Dermis blood vessel endothelial cell (primary cell): ENCODE results near the gene KRTAP21-2. TPM values are rescaled to one million over a fixed set of nuclear protein-coding genes. Genes with fewer than 3 reads are reported as not detected.
"Not testable (repeated sequence)": the region's sequence is repeated elsewhere in the genome, so short reads cannot be mapped to it uniquely, and the experiment has no call there.

ENCODE experiments used
- DNase-seq: peaks from one replicate; pipeline ENCODE4 v3.0.0; 2010
- total RNA-seq: library from RNA; depleted of rRNA; stranded (reverse); fragments of >200 nt; gene quantifications from 2 replicates; pipeline ENCODE4 v1.2.3, GENCODE V29; 2014

Gene KRTAP21-2
- total RNA-seq = 0.68 TPM in 1 of 2 replicates, not detected in the other

- DNase-seq = no peak
Observed at GRCh38 chr21:30747159-30747558, at the start of gene KRTAP21-2. TSS of gene KRTAP21-2 (minus strand) at chr21:30747259. CDS start at chr21:30747202, 57 bp downstream.

DNA sequence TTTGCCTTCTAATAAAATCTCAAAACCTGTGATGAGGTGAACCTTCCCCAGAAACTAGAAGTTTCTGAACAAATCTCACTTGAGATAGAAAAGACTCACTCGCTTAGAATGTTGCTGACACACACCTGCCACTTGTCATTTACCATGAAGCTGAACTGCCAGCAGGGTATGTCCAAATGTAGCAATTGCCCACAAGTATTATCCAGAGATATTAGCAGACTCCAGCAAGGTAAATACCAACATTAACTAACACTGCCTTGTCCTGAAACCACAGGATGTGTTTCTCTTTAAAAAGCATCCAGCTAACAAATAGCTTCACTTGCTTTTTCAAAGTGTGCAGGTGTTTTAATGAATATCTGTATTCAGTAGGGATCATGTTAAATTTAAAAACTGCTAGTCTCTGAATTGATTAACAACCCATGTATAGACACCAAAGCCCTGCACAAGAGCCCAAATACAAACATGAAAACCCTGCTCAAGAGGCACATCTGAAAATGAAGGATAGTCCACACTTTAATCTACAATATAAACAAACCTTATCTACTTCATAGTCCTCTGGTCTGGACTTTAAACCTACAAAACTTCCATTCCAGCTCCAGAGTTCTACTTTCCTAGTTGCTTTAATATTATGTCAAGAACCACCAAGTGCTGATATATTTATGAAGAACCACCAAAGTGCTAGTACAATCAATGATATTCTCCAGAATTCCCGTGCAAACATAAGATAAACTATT, 46.7 kb upstream of the KRTAP21-2 start:
- DNase-seq = no peak

DNA sequence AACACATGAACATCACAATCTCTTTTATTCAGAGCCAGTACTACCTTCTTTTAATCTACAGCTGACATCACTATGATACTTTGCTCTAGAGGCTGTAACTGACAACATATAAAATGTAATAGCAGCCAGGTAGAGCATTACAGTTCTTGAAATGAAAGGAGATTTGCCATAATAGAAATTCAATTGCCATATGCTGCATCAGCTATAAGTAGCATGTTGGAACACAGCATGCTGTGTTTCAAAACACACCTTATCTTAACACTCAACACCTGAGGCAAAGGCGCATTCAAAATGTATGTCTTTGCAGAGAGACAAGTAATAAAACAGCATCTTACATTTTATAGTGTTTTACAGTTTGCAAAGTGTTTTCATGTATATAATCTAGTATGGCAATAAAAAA, 32.2 kb upstream of the KRTAP21-2 start:
- DNase-seq = no peak

DNA sequence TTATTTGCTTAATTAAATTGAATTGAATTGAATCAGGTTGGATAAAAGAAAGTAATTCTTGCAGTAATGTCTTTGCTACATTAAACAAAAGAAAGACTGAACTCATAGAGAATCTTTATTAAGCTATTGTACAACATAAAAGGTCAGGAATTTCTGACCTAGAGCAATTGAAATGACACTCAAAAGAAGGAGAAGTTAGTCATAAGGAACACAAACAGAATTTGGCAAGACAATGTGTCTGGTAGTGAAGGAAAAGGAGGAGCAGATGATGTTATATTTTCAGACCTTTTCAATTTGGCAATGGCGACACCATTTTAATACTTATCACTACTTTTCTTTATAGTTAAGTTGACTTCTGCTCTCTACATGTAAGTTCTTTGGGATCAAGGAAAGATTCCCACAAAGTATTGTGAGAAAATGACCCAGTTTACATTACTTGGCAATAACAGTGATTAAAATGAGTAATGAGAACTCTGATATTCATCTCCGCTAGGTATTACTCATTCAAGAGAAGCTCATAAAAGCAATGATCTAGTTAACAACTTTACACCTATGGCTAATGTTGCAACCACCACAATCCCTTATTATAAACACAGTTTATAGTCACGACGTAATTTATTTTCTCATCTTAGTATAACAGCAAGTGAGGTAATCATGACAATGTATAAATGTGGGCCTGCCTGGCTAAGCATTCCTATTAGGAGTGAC, 22.8 kb upstream of the KRTAP21-2 start:
- no peak for DNase-seq

DNA sequence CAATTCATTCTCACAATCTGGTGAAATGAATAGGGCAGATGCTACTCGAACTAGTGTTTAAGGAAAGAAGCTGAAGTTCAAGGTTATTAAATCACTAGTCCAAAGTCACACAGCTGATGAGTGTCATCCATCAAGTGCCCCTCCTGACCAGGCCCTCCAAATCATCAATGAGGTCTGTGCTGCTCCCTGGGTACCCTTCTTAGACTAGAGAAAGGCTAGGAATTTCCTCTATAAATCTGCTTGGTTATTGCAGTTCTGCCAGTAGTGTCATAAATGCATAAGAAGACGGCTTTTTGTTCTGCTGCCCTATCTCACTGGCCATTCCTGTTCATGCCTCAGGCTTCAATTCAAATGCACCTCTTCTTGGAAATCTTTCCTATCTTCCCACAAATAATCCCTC, 13.7 kb upstream of the KRTAP21-2 start:
- DNase-seq = no peak

DNA sequence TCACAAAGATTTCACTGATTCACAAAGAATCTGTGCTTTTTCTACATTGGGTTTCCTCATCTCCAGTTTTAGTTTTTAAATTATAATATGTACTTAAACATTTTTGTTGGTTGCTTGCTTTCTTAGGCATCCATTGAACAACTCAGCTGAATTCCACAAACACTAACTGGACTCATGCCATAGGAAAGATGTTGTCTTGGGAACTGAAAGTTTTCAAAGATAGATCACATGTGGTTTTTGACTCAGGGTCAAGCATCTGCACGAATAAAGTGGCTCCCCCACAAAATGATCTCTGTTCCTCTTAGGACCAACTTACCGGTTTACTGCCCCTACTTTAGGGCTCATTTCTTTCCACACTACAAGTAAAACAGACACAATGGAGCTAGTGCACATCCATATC, 11.2 kb upstream of the KRTAP21-2 start:
- no peak for DNase-seq

DNA sequence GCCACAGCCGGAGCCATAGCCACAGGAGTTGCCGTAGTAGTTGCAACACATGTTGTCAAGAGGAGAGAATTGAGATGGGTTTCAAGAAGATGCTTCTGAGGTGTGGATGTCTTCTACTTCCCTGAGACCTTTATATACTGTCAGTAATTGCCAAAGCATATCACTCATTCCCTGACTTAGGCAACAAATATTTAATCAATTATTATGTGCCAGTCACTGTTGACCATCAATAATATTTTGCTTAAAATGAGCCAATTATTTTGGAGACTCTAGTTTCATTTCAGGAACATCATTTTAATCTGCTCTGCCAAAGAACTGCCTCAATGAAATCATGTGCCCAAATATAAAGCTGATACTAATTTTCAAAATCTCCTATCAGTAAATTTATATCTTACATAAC, 8.3 kb upstream of the KRTAP21-2 start, which contains the start of gene KRTAP21-1:
Gene KRTAP21-1, minus strand, starts transcription at position 101 of the 400 bp plus-strand sequence. Its CDS starts 50 bp downstream, at position 51.
- not testable (repeated sequence) for DNase-seq

- DNase-seq = no peak
Observed at GRCh38 chr21:30740462-30740861, 6.6 kb downstream of the KRTAP21-2 start.

GRCh38 chr21:30733026-30733425, 14.0 kb downstream of the KRTAP21-2 start:
- no peak for DNase-seq

GRCh38 chr21:30726726-30727125, 20.3 kb downstream of the KRTAP21-2 start:
- no peak for DNase-seq

DNA sequence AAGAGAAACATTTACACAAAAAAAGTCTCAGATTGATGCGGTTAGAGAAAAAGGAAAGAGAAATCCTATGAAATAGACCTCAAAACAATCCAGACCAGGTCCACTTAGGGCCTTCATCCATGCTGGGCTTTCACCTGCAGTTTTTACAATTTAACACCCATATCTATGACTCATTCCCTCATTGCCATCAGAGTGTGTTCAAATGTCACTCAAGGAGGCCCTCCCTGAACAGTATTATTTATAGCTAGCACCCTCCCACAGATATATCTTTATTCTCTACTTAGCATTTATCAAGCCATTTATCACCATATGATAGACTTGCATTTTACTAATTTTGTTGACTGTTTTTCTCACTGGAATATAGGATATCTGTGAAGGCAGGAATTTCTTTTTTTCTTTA, 27.7 kb downstream of the KRTAP21-2 start:
- DNase-seq = no peak

DNA sequence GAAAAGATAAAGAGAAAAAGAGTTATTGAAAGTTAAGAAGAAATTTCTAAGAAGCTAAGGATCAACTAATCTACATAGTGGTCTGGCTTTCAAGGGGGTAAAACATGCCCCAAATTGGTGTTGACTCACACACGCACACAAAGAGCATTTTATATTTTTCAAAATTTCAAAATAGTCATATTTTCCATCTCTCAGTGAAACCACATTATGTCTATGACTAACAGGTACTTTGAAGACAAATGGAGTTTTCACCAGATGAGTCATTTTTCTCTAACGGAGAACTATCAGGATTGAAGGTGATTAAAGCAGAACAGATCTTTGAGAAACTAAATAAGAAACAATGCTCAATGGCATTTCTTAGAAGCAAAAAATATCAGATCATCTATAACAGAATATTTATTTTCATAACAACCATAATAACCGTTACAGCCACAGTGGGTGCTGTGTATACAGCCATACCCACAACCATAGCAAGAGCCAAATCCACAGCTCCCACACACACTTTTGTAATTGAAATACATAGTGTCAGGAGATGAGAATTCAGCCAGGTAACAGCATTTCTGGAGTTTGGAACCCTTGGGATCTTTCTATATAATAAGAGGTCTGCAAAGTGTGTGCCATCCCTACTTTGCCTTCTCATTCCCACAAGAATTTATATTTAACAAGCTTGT, 28.7 kb downstream of the KRTAP21-2 start, which contains the start of gene KRTAP21-3:
Gene KRTAP21-3, minus strand, starts transcription at position 539 of the 671 bp plus-strand sequence. Its CDS starts 18 bp downstream, at position 521.
- no peak for DNase-seq

DNA sequence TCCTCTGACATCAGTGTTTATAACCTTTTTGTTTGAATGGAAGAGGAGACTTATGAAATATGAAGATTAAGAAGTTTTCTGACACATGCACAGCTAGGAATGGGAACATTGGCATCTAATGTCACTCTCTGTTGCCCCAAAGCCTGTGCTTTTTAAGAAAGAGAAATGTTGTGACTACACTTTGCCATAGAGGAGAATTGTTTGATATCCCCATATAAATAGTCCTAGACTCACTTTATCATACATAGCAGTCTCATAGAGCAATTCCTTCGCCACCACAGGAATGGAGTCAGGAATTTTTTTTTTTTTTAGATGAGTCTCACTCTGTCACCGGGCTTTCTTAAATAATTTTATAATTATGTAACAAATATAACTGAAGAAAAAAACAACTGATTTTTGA, 30.0 kb downstream of the KRTAP21-2 start:
- DNase-seq = no peak

DNA sequence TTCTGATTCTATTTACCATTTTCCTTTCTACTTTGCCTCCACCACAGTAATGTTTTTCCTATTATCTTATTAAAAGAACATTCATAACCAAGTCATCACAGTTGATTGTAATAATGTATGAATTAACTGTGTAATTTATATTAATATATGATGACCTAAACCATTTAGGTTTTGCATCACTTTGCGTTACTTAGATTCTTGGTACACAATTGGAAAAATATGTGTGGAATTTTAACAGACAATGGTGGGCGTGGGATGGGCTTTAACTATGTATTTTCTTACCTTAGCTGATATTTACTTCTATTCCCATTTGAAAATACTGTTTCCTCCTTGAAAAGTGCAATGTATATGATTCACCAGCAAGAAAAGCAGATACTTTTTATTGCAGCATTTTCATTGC, 32.1 kb downstream of the KRTAP21-2 start:
- no peak for DNase-seq

DNA sequence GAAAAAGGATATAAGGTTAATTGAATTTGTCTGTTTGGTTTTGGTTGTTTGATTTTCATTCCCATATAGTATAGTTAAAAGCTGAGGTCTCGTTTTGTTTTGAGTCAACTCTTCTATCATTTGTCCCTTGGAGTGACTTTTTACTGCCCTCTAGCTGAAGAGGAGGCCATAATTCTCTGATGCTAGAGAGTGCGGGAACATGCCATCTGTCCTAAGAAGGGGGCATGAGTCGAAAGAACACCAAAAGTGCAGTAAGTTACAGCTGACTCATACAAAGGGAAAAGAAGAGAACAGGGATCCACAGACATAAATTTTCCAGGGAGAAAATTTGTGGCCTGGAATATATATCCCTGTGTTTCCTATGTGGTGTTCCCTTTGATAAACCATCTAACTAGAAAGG, 32.6 kb downstream of the KRTAP21-2 start:
- no peak for DNase-seq

- DNase-seq = no peak
Observed at GRCh38 chr21:30713766-30714165, 33.3 kb downstream of the KRTAP21-2 start.

- DNase-seq = no peak
Observed at GRCh38 chr21:30710499-30710898, 36.6 kb downstream of the KRTAP21-2 start.

DNA sequence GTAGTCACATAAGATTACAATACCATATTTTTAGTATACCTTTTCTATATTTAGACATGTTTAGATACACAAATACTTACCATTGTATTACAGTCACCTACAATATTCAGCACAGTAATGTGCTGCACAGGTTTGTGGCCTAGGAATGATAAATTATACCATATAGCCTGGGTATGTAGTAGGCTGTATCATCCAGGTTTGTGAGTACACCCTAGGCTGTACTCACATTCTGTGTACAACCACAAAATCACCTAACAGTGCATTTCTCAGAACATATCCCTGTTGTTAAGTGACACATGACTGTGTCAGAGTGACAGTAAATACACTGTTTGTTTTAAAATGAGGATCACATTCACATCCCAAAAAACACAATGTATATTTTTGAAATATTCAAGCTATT, 39.6 kb downstream of the KRTAP21-2 start:
- no peak for DNase-seq

Other genes starting within 250 kb of the KRTAP21-2 start
- gene KRTAP19-5, start 245.1 kb downstream of the KRTAP21-2 start, total RNA-seq = not detected in 2 replicates
- gene KRTAP19-6, start 205.4 kb downstream of the KRTAP21-2 start, total RNA-seq = not detected in 2 replicates
- gene KRTAP19-7, start 185.9 kb downstream of the KRTAP21-2 start, total RNA-seq = not detected in 2 replicates
- not detected in 2 replicates for gene KRTAP22-2, start 156.9 kb downstream of the KRTAP21-2 start, total RNA-seq
- gene KRTAP6-3, start 154.8 kb downstream of the KRTAP21-2 start, total RNA-seq = not detected in 2 replicates
- not detected in 2 replicates for gene KRTAP6-2, start 148.4 kb downstream of the KRTAP21-2 start, total RNA-seq
- gene KRTAP22-1, start 146.2 kb downstream of the KRTAP21-2 start, total RNA-seq = not detected in 2 replicates
- not detected in 2 replicates for gene KRTAP6-1, start 133.3 kb downstream of the KRTAP21-2 start, total RNA-seq
- gene KRTAP20-1, start 130.8 kb downstream of the KRTAP21-2 start, total RNA-seq = not detected in 2 replicates
- not detected in 2 replicates for gene KRTAP20-4, start 126.6 kb downstream of the KRTAP21-2 start, total RNA-seq
- gene KRTAP20-2, start 112.1 kb downstream of the KRTAP21-2 start, total RNA-seq = not detected in 2 replicates
- gene KRTAP20-3, start 104.4 kb downstream of the KRTAP21-2 start, total RNA-seq = not detected in 2 replicates
- gene KRTAP21-3, start 28.5 kb downstream of the KRTAP21-2 start, total RNA-seq = not detected in 2 replicates
- not detected in 2 replicates for gene KRTAP21-1, start 8.2 kb upstream of the KRTAP21-2 start, total RNA-seq
- gene KRTAP8-1, start 66.0 kb upstream of the KRTAP21-2 start, total RNA-seq = not detected in 2 replicates
- gene KRTAP7-1, start 82.5 kb upstream of the KRTAP21-2 start, total RNA-seq = not detected in 2 replicates
- gene KRTAP11-1, start 134.3 kb upstream of the KRTAP21-2 start, total RNA-seq = not detected in 2 replicates